Measurements from ENCODE around the gene RPL12. TPM values are rescaled to one million over a fixed set of nuclear protein-coding genes. Genes with fewer than 3 reads are reported as not detected.

The RPL12 gene
- polyA plus RNA-seq (2012; ENCODE audit: low read depth, missing spikeins) = 4,932 TPM

DNA sequence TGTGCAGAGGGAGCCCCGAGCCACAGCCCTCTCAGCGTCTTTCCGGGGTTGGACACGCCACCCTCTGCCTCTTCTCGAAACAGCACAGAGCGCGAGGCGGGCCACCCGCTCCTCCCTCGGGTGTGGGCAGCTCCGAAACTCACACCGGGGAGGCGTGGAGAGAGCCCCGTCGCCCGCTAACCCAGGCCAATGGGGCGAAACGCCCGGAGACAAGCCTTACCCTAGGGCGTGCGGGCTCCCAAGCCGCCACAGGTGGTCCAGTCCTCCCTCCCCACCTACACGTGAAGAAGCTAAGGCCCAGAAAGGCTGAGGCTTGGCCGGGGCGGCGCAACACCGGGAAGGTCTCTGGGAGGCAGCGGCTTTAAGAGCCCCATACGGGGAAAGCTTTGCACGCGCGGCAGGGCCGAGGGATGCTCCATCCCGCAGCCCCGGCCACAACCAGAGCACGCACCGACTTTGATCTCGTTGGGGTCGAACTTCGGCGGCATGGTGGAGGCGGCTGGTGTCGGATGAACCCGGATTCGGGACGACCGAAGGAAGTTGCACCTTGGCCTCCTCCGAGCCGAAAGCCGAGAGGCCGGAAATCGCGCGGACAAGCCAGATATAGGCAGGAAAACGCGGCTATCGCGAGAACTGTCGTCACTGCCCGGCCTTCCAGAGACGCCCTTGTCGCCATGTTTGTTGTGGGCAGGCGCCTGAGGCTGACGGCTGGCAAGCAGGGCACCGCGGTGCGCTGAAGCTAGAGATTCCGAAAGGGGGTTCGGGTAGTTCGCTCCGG is at the start of gene RPL12, which contains the start of gene LRSAM1:
Gene RPL12 (minus strand): TSS at position 577 of the 778 bp plus-strand sequence. CDS start 89 bp downstream, at position 488.
Gene LRSAM1 (plus strand): TSS at position 681 of the 778 bp plus-strand sequence. CDS start 3,018 bp downstream, outside the sequence.
- peak; percentile 88 for FAIRE-seq
- no peak for TF ChIP-seq SPI1 (IDR thresholded peaks at IDR 0.05; ENCODE audit: low read depth, low read length)
- TF ChIP-seq POLR2A (IDR thresholded peaks at IDR 0.05; ENCODE audit: low read depth, low read length) = peak; percentile 100
- peak; percentile 100 for TF ChIP-seq TAF1 (IDR thresholded peaks at IDR 0.05; ENCODE audit: low read depth, low read length)
- TF ChIP-seq POLR2AphosphoS5 (IDR thresholded peaks at IDR 0.05; ENCODE audit: low read depth, low read length) = peak; percentile 100
- TF ChIP-seq POU2F2 (IDR thresholded peaks at IDR 0.05; ENCODE audit: low read depth, low read length) = peak; percentile 99
- TF ChIP-seq PAX5 (IDR thresholded peaks at IDR 0.05; ENCODE audit: insufficient read depth, low read length, severe bottlenecking) = peak; percentile 2

DNA sequence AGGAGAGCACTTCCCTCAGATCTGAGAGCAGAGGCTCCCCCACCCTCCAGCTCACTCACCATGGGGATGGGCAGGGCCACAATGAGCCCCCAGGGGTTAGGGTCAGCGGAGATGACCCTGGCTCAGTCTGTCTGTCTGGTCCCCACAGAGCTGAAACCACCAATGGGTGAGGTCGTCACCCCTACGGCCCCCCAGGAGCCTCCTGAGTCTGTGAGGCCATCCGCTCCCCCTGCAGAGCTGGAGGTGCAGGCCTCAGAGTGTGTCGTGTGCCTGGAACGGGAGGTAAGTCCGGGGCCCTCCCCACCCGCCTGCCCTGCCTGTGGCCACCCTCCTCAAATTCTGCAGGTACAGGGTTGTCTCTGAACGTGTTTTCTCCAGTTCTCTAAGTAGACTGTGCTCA is 49.7 kb upstream of the RPL12 start:
- FAIRE-seq (no peak), DNase-seq (ENCODE audit: insufficient read length, low spot score) (no peak)
- no peak for TF ChIP-seq TAF1 (IDR thresholded peaks at IDR 0.05; ENCODE audit: low read depth, low read length)

More for the DNA sequence above, at the start of gene RPL12, which contains the start of gene LRSAM1:
- DNase-seq (ENCODE audit: insufficient read length, low spot score) = peak; percentile 85

DNA sequence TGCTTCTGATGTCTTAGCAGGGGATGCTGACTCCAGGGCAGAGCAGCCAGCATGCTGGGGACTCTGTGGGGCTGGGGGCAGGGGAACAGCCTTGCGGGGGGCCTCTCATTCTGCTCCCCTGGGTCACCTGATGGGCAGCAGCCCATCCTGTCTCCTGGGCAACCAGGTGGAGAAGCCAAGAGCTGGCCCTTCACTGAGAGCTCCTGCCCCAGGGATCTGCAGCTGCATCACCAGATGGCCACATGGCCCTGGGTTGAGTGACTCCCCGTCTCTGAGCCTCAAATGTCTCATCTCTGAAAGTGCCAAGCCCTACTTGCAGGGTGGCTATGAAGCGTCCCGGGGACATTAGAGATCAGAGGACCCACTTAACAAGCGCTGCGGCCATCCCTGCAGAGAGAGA is 49.2 kb upstream of the RPL12 start:
- no peak for FAIRE-seq
- no peak for DNase-seq (ENCODE audit: insufficient read length, low spot score)
- no peak for TF ChIP-seq PAX5 (IDR thresholded peaks at IDR 0.05; ENCODE audit: insufficient read depth, low read length, severe bottlenecking)
- no peak for TF ChIP-seq POLR2AphosphoS5 (IDR thresholded peaks at IDR 0.05; ENCODE audit: low read depth, low read length)
- no peak for TF ChIP-seq SPI1 (IDR thresholded peaks at IDR 0.05; ENCODE audit: low read depth, low read length)
- no peak for TF ChIP-seq TAF1 (IDR thresholded peaks at IDR 0.05; ENCODE audit: low read depth, low read length)
- no peak for TF ChIP-seq POU2F2 (IDR thresholded peaks at IDR 0.05; ENCODE audit: low read depth, low read length)
- TF ChIP-seq POLR2A (IDR thresholded peaks at IDR 0.05; ENCODE audit: low read depth, low read length) = no peak

GRCh38 chr9:127498298-127498697 is 47.1 kb upstream of the RPL12 start:
- FAIRE-seq = no peak
- DNase-seq (ENCODE audit: insufficient read length, low spot score) = no peak
- TF ChIP-seq POU2F2 (IDR thresholded peaks at IDR 0.05; ENCODE audit: low read depth, low read length) (no peak), TAF1 (IDR thresholded peaks at IDR 0.05; ENCODE audit: low read depth, low read length) (no peak), POLR2AphosphoS5 (IDR thresholded peaks at IDR 0.05; ENCODE audit: low read depth, low read length) (no peak), POLR2A (IDR thresholded peaks at IDR 0.05; ENCODE audit: low read depth, low read length) (no peak), PAX5 (IDR thresholded peaks at IDR 0.05; ENCODE audit: insufficient read depth, low read length, severe bottlenecking) (no peak), SPI1 (IDR thresholded peaks at IDR 0.05; ENCODE audit: low read depth, low read length) (no peak)

DNA sequence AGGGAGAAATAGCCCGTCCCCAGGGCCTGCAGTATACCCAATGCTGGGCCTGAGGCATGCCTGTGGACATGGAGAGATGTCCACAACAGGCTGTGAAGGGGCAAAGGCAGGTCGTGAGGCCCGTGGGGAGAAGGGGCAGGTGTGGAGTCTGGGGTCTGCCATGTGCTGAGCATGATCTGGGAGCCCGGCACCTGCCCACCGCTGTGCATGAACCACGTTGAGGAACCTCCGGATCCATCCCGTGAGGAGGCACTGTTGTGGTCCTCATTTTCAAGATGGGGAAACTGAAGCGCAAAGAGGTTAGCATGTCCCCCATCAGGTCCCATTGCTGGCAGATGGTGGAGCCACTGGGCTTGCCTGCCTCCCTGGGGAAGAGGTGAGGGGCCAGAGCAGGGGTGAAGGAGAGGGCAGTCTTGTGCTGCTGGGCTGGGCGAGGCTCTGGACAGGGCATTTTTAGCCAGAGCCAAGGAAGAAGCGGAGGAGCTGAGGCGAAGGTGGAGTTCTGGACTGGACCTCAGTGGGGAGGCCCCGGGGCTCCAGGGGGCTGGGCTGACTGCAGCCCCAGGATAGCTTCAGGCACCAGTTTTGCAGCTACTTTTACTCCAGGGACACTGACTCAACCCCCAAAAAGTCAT is 46.6 kb upstream of the RPL12 start:
- TF ChIP-seq POU2F2 (IDR thresholded peaks at IDR 0.05; ENCODE audit: low read depth, low read length) (no peak), PAX5 (IDR thresholded peaks at IDR 0.05; ENCODE audit: insufficient read depth, low read length, severe bottlenecking) (no peak), POLR2A (IDR thresholded peaks at IDR 0.05; ENCODE audit: low read depth, low read length) (no peak), TAF1 (IDR thresholded peaks at IDR 0.05; ENCODE audit: low read depth, low read length) (no peak), SPI1 (IDR thresholded peaks at IDR 0.05; ENCODE audit: low read depth, low read length) (no peak), POLR2AphosphoS5 (IDR thresholded peaks at IDR 0.05; ENCODE audit: low read depth, low read length) (no peak)
- DNase-seq (ENCODE audit: insufficient read length, low spot score) = no peak
- FAIRE-seq = no peak

DNA sequence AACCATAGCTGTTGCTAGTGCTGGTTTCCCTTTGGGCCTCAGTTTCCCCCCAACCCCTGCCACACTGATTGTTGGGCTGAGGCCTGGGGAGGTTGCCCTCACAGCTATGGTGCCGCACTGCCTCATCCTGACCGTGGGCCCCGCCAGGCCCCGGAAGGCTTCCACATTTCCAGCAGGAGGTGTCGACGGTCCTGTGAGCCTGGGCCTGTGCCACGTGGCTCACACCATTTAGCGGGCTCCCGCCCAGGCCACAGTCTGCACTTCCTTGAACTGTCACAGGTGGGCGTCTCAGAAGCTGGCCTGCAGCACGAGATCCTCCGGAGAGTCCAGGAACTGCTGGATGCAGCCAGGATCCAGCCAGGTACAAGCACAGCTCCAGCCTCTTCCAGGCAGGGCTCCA is 45.8 kb upstream of the RPL12 start:
- TF ChIP-seq POU2F2 (IDR thresholded peaks at IDR 0.05; ENCODE audit: low read depth, low read length) (no peak), TAF1 (IDR thresholded peaks at IDR 0.05; ENCODE audit: low read depth, low read length) (no peak), POLR2A (IDR thresholded peaks at IDR 0.05; ENCODE audit: low read depth, low read length) (no peak), PAX5 (IDR thresholded peaks at IDR 0.05; ENCODE audit: insufficient read depth, low read length, severe bottlenecking) (no peak), POLR2AphosphoS5 (IDR thresholded peaks at IDR 0.05; ENCODE audit: low read depth, low read length) (no peak), SPI1 (IDR thresholded peaks at IDR 0.05; ENCODE audit: low read depth, low read length) (no peak)
- no peak for DNase-seq (ENCODE audit: insufficient read length, low spot score)
- FAIRE-seq = no peak

DNA sequence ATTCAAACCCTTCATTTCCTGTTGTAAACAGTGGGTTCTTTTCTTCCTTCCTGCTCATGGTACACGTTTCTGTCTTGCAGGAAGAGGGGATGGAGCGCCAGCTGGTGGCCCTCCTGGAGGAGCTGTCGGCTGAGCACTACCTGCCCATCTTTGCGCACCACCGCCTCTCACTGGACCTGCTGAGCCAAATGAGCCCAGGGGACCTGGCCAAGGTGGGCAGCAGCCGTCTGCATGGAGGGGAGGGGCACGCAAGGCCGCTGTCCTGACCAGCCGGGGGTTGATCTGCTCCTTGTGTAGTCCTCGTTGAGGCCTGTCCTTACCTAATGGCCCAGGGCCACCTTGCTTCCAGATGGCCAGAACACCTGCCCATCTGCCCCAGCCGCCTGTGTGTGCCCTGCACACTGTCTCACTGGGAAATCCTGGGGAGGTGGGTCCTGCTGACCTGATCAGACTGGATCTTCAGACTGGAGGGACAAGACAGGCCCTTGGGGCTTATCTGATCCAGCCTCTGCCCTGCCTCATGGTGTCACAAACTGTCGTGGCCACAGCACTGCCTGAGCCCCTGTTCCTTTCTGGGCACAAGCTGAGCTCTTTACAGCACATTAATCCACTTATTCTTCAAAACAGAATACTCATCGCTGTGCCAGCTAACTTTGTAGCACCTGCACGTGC is 44.8 kb upstream of the RPL12 start:
- FAIRE-seq = no peak
- no peak for TF ChIP-seq POU2F2 (IDR thresholded peaks at IDR 0.05; ENCODE audit: low read depth, low read length)
- TF ChIP-seq PAX5 (IDR thresholded peaks at IDR 0.05; ENCODE audit: insufficient read depth, low read length, severe bottlenecking) = no peak
- TF ChIP-seq SPI1 (IDR thresholded peaks at IDR 0.05; ENCODE audit: low read depth, low read length) = no peak
- TF ChIP-seq TAF1 (IDR thresholded peaks at IDR 0.05; ENCODE audit: low read depth, low read length) = no peak
- no peak for DNase-seq (ENCODE audit: insufficient read length, low spot score)

GRCh38 chr9:127494304-127494702 is 43.1 kb upstream of the RPL12 start:
- no peak for DNase-seq (ENCODE audit: insufficient read length, low spot score)
- FAIRE-seq = no peak
- TF ChIP-seq POLR2A (IDR thresholded peaks at IDR 0.05; ENCODE audit: low read depth, low read length) (no peak), POU2F2 (IDR thresholded peaks at IDR 0.05; ENCODE audit: low read depth, low read length) (no peak), SPI1 (IDR thresholded peaks at IDR 0.05; ENCODE audit: low read depth, low read length) (no peak), TAF1 (IDR thresholded peaks at IDR 0.05; ENCODE audit: low read depth, low read length) (no peak), PAX5 (IDR thresholded peaks at IDR 0.05; ENCODE audit: insufficient read depth, low read length, severe bottlenecking) (no peak), POLR2AphosphoS5 (IDR thresholded peaks at IDR 0.05; ENCODE audit: low read depth, low read length) (no peak)

DNA sequence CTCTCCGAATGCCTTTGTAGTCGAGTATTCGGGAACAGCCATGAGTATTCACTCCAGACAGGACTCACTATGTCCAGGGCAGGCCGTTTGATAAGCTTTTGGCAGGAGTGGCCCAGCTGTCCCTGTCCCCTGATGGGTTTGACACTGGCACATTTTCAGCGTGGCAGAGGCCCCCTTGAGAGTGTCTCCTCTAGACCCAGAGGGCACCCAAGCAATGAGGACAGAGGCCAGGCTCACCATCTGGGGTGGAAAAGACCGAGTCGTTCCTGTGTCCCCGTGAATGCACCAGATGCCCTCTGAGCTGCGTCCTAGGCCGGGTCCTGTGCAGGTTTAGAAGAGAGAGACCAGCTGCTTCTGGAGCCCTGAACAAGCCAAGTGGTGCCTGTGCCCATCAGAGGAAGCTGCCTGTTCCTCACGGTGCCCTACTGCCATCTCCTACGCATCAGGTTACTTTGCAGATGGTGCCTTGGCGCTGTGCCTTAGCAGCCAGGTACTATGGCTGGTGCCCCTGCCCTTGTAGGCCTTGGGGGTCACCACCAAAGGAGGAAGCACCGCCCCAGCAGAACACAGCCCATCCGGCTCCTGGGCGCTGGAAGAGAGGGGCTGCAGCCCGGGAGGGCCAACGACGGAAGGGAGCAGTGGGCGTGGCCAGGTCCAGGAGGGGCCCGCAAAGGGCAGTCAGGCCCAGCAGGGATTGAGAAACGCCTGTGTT is 42.5 kb upstream of the RPL12 start:
- no peak for TF ChIP-seq POU2F2 (IDR thresholded peaks at IDR 0.05; ENCODE audit: low read depth, low read length)
- FAIRE-seq = no peak
- no peak for DNase-seq (ENCODE audit: insufficient read length, low spot score)
